Vagina (tissue), 2 donors: ENCODE measurements around the gene ZNF180. TPM values are rescaled to one million over a fixed set of nuclear protein-coding genes. Genes with fewer than 3 reads are reported as not detected.

Experiments used
- DNase-seq, 2 donors: peaks; one replicate each; pipeline ENCODE4 v3.0.0-alpha.2; 2017; ENCODE audit errors: extremely low spot score in 2 of 2
- H3K27ac ChIP-seq: fragments of 200-600 bp; sonication (generic); one replicate; pipeline ENCODE4 v1.5.1; 2019
- H3K27me3 ChIP-seq: fragments of 200-600 bp; sonication (generic); one replicate; pipeline ENCODE4 v1.5.1; 2019
- H3K36me3 ChIP-seq, 2 donors: fragments of 200-600 bp; sonication (generic); one replicate each; pipeline ENCODE4 v1.5.1; 2017 to 2019
- H3K4me1 ChIP-seq: fragments of 200-600 bp; sonication (generic); one replicate; pipeline ENCODE4 v1.5.1; 2019
- H3K4me3 ChIP-seq, 2 donors: fragments of 200-600 bp; sonication (generic); 1 replicate in 1 of 2; 2 replicates in 1 of 2; pipeline ENCODE4 v1.5.1; 2016 to 2019
- H3K9me3 ChIP-seq: fragments of 200-600 bp; sonication (generic); one replicate; pipeline ENCODE4 v1.5.1; 2019
- POLR2A ChIP-seq, 2 donors: fragments of 450-650 bp; IDR thresholded peaks; one replicate each; pipeline ENCODE4 v1.6.1; 2017; ENCODE audit warnings: antibody characterized with exemption in 2 of 2, mild to moderate bottlenecking in 2 of 2, moderate library complexity in 2 of 2
- POLR2AphosphoS5 ChIP-seq, 2 donors: sonication (generic); formaldehyde crosslinking; IDR thresholded peaks; one replicate each; pipeline ENCODE4 v1.9.0; 2017; ENCODE audit warnings: antibody characterized with exemption in 2 of 2, mild to moderate bottlenecking in 2 of 2, low read depth in 1 of 2; ENCODE audit not compliant: insufficient read depth in 1 of 2
- intact Hi-C: fragments of 100-400 bp; cut with DNase I; formaldehyde crosslinking; loops from one replicate; pipeline ENCODE4 v1.15.1; 2023
- total RNA-seq: library from RNA; depleted of rRNA; stranded (reverse); fragments of >200 nt; gene quantifications from one replicate; pipeline ENCODE4 v1.2.3, GENCODE V29; 2016
- TF ChIP-seq, protein P1 (sequence below), 3 experiments: fragments of 450-650 bp in 2 of 3; fragments of 200-600 bp in 1 of 3; sonication (generic) in 1 of 3; IDR thresholded peaks; one replicate each; pipeline ENCODE4 v1.5.1; 2017 to 2019; ENCODE audit warnings: antibody characterized with exemption in 3 of 3, mild to moderate bottlenecking in 2 of 3, moderate library complexity in 2 of 3

Gene ZNF180
- total RNA-seq, 1 donor from 2014 or later = 6.4 TPM

DNA sequence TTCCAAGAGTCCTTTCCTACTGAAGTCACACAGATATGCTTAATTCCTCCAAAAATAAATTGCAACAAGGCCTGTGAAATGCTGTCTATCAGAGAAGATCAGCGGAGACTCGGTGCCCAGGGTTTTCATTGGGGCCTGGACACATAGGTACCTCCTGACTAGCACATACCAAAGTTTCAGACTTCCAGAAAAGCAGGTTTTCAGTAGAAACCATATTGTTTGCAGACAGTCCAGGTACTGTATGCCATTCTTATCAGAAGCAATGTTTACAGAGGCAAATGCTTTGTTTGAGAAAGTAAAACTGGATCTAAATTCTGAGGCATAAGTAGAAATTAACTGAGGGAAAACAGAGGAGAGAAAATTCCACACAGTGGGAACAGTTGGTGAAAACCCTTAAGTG lies 64.9 kb downstream of the ZNF180 start:
- H3K36me3 ChIP-seq = peaks cover 0 to 31% of the 10 kb centered on the region in 2 donors
- DNase-seq = no peak
- no peaks in the 10 kb centered on the region for H3K27me3 ChIP-seq
- no peaks in the 10 kb centered on the region for H3K4me1 ChIP-seq
- no peak overlapping the region for H3K4me3 ChIP-seq
- no peak overlapping the region for H3K27ac ChIP-seq
- no peak for TF ChIP-seq POLR2AphosphoS5 (IDR thresholded peaks at IDR 0.05; ENCODE audit: insufficient read depth in 1 of 2, low read depth in 1 of 2)
- TF ChIP-seq, protein P1, sequence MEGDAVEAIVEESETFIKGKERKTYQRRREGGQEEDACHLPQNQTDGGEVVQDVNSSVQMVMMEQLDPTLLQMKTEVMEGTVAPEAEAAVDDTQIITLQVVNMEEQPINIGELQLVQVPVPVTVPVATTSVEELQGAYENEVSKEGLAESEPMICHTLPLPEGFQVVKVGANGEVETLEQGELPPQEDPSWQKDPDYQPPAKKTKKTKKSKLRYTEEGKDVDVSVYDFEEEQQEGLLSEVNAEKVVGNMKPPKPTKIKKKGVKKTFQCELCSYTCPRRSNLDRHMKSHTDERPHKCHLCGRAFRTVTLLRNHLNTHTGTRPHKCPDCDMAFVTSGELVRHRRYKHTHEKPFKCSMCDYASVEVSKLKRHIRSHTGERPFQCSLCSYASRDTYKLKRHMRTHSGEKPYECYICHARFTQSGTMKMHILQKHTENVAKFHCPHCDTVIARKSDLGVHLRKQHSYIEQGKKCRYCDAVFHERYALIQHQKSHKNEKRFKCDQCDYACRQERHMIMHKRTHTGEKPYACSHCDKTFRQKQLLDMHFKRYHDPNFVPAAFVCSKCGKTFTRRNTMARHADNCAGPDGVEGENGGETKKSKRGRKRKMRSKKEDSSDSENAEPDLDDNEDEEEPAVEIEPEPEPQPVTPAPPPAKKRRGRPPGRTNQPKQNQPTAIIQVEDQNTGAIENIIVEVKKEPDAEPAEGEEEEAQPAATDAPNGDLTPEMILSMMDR (IDR thresholded peaks at IDR 0.05) = no peak
- no peak for TF ChIP-seq POLR2A (IDR thresholded peaks at IDR 0.05)
- peaks cover 33% of the 10 kb centered on the region for H3K9me3 ChIP-seq
- intact Hi-C loops = no loop called here

DNA sequence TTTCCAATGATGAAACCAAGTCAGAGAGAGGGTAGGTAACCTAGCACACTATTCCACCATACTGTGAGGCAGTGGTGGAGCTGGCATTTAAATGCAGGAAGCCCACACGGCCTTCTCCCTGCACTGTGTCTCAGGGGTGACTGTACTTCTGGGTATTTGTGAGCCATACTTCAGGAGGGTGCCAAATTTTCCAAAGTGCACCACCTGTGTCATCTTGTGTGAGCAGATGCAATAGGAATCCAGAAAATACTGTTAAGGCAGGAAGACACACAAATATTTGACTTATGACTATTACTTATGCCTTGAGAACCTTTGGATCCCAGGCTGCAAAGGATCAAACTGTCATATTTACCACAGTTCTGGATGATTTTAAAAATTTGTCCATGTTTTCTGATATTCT lies 69.4 kb downstream of the ZNF180 start:
- no peaks in the 10 kb centered on the region for H3K4me1 ChIP-seq
- intact Hi-C loops = no loop called here
- no peaks in the 10 kb centered on the region for H3K27me3 ChIP-seq
- no peak overlapping the region for H3K27ac ChIP-seq
- TF ChIP-seq POLR2A (IDR thresholded peaks at IDR 0.05) = no peak
- TF ChIP-seq POLR2AphosphoS5 (IDR thresholded peaks at IDR 0.05; ENCODE audit: insufficient read depth in 1 of 2, low read depth in 1 of 2) = no peak
- TF ChIP-seq, protein P1 (IDR thresholded peaks at IDR 0.05) = no peak
- peaks cover 0 to 49% of the 10 kb centered on the region in 2 donors for H3K36me3 ChIP-seq
- peaks cover 59% of the 10 kb centered on the region for H3K9me3 ChIP-seq
- no peak for DNase-seq
- H3K4me3 ChIP-seq = no peak overlapping the region

Other genes with a start within 250 kb of the ZNF180 start
- gene ZNF233, start 240.6 kb downstream of the ZNF180 start, total RNA-seq = not detected
- 5.9 TPM for gene ZNF235, start 195.5 kb downstream of the ZNF180 start, total RNA-seq
- gene ZNF112, start 143.8 kb downstream of the ZNF180 start, total RNA-seq = 9.6 TPM
- gene ZNF285, start 98.9 kb downstream of the ZNF180 start, total RNA-seq = 0.98 TPM
- 2.0 TPM for gene ZNF229, start 52.0 kb downstream of the ZNF180 start, total RNA-seq
- not detected for gene CEACAM20, start 29.2 kb upstream of the ZNF180 start, total RNA-seq
- not detected for gene IGSF23, start 113.0 kb upstream of the ZNF180 start, total RNA-seq
- 26.0 TPM for gene PVR, start 143.4 kb upstream of the ZNF180 start, total RNA-seq
- gene CEACAM19, start 171.0 kb upstream of the ZNF180 start, total RNA-seq = 7.1 TPM
- gene CEACAM16, start 198.6 kb upstream of the ZNF180 start, total RNA-seq = not detected
- 86.9 TPM for gene BCL3, start 248.2 kb upstream of the ZNF180 start, total RNA-seq